COLO829 (cell line): ENCODE results near the gene CHMP4B.

Experiments used
- DNase-seq: peaks from one replicate; pipeline ENCODE4 v3.0.0; 2012; ENCODE audit warnings: low spot score

Gene CHMP4B

GRCh38 chr20:33821270-33821836 is 10.2 kb downstream of the CHMP4B start:
- DNase-seq: no peak

DNA sequence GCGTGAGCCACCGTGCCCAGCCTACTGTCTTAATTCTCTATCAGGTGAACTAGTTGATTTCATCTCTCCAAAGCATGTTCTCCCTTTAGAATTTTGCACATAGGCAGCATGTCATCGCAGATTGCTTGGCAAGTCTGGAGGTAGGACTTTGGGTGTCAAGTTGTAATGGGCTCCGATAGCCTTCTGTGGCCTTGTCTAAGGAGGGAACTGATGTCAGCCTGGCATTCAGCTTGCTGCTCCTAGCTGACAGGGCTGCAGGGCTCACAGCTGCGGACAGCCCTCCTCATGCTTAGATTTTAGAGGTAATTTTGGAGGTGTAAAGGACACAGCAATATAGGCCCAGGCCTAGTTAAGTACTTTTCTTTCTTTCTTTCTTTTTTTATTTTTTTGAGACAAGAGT is 11.3 kb downstream of the CHMP4B start:
- DNase-seq: no peak

DNA sequence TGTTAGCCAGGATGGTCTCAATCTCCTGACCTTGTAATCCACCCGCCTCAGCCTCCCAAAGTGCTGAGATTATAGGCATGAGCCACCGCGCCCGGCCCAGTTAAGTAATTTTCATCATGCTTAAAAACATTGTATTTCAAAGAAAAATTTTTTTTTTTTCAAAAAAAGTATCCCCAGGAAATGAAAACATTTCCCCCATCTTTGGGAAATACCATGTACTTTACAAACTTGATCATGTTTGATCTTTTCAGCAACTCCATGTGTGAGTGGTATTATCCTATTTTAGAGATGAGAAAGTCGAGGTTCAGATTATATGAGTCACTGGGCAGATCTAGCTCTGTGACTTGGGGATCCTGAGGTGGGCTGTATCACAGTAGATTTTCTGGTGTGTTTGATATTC is 11.8 kb downstream of the CHMP4B start:
- DNase-seq: no peak

DNA sequence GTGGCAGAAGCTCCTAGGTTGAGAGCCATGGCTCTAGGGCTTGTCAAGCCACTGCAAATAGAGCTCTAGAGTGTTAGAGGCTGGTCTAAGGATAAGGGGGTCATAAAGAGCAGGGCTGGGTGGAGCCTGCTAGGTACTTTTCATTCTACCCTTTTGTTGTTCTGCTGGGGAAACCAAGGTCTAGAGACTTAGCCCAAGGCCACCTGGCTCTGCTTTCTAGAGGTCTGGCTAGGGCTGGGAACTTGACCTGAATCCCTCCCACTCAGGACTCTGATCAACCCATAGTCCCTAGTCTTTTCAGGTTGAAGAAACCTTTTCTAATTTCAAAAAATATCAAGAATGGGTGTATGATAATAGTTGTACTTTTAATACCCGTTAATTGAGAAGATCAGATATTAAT is 13.7 kb downstream of the CHMP4B start:
- no peak for DNase-seq

- DNase-seq: no peak
Measured at GRCh38 chr20:33825340-33826269, 14.5 kb downstream of the CHMP4B start.

GRCh38 chr20:33826270-33826897 is 15.2 kb downstream of the CHMP4B start:
- DNase-seq: no peak

- DNase-seq: no peak
Measured at GRCh38 chr20:33827109-33827508, 16.0 kb downstream of the CHMP4B start.

DNA sequence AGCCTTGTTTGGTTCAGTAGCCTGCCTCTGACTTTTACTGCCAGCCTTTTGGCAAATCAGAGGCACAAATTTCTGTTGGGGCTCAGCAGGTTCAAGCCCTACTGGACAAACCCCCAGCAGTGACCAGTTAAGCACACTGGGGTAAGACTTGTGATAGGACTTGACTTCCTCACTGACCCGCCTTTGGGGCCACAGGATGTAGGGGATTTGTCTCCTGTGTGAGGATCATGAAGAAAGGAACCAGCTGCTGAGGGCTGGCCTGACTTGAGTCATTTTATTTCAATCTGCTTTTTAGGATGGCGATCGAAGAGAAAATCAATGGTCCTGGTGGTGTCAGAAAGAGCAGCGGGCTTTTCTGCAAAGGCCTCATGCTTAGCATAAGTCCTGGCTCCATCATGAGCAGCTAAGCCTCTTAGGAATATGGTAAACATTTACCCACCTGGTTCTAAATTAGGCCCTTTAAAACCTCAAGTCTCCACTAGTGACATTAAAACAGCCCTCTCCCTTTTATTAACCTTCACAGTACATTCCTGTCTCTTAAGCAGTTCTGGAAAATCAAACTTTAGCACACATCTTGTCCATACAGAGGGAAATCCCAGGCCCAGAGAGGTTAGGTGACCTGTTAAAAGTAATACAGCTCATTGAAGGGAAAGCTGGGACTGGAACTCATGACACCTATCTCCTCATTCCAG is 16.6 kb downstream of the CHMP4B start:
- no peak for DNase-seq

- DNase-seq: no peak
Measured at GRCh38 chr20:33828326-33828844, 17.2 kb downstream of the CHMP4B start.

GRCh38 chr20:33828967-33829560 is 17.9 kb downstream of the CHMP4B start:
- no peak for DNase-seq

DNA sequence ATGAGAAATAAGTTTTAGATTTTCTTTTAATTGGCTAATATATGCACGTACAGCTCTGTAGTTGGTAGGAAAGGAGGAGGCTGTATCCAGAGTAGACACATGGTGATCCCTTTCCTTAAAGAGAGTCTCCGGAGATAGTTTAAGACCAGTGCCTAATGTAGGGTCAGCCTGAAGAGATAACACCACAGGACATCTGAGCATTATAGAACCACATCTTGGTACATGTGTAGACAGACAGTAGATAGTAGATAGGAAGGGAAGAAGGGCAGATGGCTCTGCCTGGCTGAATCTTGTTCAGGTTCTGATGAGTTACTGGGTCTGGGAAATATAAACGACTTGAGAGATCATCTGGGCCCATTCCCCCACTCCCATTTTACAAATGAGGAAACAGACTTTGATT is 18.5 kb downstream of the CHMP4B start:
- no peak for DNase-seq

DNA sequence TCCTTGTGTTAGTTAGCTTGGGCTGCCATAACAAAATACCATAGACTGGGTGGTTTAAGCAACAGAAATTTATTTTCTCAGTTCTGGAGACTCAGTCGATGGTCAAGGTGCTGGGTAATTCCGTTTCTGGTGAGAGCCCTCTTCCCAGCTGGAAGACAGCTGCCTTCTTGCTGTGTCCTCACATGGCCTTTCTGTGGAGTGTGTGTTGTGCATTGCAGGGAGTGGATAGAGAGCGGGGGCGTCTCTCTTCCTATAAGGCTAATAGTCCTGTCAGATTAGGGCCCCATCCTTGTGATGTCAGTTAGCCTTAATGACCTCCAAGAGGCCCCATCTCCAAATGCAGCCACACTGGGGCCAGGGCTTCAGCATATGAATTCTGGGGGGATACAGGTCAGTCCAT is 19.2 kb downstream of the CHMP4B start:
- DNase-seq: no peak

GRCh38 chr20:33832103-33832804 is 21.1 kb downstream of the CHMP4B start:
- no peak for DNase-seq

DNA sequence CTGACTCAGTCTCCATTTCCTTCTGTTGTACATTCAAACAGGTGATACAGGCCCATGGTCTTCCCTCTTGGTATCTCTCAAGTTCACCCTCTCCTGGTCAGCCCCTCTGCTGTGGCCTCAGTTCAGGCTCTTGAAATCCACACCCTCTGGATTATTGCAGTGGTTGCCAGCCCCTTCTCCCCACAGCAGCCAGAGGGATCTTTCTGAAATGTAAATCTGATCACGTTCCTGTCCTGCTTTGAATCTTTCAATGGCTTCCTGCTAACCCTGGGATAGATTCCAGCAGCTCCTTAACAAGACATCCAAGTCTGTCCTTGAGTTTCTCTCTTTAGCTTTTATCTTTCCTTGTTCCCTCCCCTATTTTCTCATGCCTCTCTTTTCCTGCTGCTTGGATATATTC is 22.2 kb downstream of the CHMP4B start:
- no peak for DNase-seq

DNA sequence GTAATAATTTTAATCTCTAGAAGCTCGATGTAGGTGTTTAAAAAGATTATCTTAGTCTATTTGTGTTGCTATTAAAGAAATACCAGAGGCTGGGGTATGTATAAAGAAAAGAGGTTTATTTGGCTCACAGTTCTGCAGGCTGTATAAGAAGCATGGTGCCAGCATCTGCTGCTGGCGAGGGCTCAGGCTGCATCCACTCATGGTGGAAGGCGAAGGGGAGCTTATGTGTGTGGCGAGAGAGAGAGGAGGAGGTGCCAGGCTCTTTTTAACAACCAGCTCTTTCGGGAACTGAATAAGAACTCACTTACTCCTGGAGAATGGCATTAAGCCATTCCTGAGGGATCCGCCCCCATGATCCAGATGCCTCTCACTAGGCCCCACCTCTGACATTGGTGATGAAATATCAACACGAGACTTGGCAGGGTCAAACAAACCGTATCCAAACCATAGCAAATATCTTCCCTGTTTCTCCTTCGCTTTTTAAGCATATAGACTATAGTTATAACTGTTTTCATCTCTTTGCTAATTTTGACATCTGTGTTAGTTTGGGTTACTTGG is 24.5 kb downstream of the CHMP4B start:
- no peak for DNase-seq

GRCh38 chr20:33836277-33836676 is 25.1 kb downstream of the CHMP4B start:
- DNase-seq: no peak

DNA sequence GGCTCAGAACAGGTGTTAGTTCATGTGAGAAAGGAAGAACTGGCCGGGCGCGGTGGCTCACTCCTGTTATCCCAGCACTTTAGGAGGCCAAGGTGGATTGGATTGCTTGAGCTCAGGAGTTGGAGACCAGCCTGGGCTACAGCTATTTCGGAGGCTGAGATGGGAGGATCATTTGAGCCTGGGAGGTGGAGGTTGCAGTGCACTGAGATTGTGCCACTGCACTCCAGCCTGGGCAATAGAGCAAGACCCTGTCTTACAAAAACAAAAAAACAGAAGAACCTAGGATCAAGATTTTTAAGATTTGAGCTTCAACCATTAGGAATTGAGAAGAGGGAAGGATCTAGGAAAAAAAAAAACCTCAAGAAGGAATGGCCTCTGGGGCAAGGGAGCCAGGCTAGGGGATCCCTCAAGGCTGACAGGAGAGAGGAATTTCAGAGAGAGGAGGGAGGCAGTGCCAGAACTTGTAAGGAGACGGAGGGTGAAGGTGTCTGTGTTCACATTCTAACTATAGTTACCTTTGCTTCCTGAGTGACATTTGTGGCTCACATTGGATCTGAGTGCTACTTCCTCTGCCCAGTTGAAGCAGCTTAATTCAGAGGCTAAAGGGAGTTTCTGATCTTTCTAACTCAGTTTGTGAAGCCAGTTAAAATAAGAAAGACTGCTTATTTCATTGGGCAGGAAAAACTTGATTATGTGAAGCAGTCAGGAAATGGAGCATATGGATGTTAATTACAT is 26.1 kb downstream of the CHMP4B start:
- DNase-seq: no peak

GRCh38 chr20:33838035-33838864 is 27.1 kb downstream of the CHMP4B start:
- no peak for DNase-seq

DNA sequence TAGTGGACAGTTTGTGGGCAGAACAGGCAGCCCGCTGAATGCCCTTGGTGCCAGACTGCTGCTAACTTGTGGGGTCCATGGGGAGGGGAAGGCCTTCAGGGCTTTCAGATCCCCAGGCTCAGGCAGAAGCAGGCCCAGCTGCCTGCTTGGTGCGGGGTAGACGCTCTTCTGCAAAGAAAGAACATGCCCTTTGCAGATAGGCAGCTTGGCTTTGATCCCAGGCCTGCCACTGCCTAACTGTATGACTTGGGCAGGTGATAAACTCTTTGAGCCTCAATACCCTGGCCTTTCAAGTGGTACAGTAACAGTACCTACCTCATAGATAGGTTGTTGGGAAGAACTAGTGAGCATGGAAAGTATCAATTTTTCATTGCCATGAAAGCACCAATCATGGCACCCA is 28.4 kb downstream of the CHMP4B start:
- DNase-seq: no peak
